CD4-positive, alpha-beta T cell treated with Interleukin-15 for 4 hours (primary cell): ENCODE data around the gene DNAJC21.
"Not testable (repeated sequence)": the region's sequence is repeated elsewhere in the genome, so short reads cannot be mapped to it uniquely, and the experiment has no call there.

Experiments used
- DNase-seq: peaks from one replicate; pipeline ENCODE4 v3.0.0-alpha.2; 2020; ENCODE audit warnings: low spot score

The DNAJC21 gene

DNA sequence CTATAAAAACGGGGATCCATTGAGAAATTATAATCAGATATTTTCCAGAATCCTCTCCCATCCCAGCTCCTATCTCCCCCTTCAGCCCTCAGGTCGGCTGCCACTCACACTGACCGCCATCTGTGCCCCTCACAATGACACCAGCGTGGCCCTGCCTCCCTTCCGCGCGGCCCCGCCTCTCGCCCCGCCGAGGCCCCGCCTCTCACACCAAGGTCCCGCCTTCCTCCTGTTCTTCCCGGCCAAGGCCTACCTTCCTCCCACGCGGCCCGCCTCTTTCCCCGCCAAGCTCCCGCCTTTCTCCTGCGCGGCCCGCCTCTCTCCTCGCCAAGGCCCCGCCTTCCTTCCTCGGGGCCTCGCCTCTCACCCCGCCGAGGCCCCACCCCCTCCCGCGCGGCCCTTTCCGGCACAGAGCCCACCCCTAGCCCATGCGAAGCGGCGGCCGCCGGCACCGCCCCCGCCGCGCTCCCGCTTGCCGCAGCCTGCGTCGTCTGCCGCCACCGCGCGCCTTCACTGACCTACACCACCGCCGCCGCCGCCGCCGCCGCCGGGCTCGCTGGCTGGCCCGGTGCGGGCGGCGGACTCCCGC, at the start of gene DNAJC21:
Gene DNAJC21, plus strand, starts transcription at position 426 of the 586 bp plus-strand sequence. CDS start 261 bp downstream, outside the sequence.
- peak; percentile 97 for DNase-seq

DNA sequence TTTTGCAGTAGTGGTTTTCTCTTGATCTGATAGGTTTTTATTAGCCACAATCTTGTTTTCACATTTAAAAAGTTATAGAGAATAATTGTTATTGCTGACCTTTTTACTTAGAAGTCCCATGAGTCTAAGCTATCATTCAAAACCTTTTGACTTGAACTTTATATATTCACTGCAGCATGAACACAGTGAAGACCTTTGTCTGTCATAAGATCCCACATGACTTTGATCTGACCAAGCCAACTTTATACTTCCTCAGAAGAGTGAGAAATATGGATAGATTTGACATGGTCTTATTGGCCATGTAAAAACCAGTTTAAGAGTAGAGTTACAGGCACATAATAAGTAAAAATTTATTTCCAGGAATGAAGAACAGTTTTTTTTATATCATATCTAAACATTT, 48.1 kb upstream of the DNAJC21 start:
- no peak for DNase-seq

DNA sequence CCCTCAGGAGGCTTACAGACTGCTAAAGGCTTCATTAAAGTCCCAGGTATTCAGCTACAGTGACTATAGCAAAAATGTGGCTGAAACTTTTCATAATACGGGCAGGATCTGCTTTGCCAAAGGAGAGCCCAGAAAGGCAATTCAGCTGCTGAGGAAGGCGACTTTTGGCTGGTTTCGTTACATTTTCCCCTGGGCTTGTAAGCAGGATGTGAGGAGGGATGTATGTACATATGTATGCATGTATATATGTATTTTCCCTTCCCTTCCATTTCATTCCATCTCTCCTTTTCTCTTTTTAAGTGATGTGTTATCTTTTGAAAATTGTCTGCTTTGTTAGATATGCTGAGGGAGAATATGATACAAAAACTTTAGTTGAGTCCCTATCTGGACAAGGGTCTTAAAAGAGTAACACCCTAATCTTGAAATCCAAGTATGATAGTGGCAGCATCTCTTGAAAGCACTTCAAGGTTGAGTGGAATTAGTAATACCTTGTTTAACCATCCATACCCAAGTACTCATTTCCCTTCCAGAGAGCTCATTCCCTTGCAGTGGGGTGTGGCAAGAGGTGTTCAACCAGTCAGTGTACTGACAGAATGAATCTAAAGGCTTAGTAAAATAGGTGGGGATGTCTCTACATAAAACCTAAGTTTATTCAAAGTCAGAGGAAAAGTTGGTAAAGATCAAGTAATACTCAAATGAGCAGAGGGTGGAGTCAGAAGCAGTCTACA, 42.8 kb upstream of the DNAJC21 start:
- no peak for DNase-seq

DNA sequence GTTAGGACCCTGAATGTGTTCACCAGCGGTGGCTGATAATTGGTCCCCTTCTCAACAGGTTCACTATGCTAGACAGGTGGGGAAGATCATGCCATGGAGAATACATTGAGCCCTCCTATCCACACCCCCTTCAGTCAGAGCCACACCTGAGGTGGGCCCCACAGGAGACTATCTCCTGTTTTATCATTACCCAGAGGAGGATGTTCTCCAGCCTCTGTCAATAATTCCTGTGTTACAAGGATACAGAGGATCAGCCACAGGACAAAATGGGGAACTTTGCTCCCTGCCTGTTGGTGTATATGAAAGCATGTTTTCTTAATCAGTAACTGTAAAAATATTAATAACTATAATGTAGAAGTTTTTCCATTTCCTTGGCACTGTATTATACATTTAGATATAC, 40.0 kb upstream of the DNAJC21 start:
- no peak for DNase-seq

DNA sequence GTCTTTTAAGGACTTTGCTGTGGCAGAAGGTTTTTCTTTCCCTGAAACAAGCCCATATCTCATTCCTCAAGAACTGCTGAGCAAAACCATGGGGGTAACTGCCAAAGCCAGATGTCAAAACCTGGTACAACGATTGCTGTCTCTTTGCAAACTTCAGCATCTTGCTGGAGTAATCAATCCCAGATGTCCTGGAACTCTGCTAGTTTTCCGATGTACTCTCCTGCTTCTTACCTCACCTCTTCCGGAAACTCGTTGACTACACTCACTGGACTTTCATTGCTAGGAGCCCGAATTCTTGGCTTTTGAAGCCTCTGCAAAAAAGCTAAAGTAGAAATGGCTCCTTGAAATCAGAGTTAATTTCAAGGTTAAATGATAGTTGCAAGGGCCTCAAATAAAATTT, 37.4 kb upstream of the DNAJC21 start:
- DNase-seq: no peak

DNA sequence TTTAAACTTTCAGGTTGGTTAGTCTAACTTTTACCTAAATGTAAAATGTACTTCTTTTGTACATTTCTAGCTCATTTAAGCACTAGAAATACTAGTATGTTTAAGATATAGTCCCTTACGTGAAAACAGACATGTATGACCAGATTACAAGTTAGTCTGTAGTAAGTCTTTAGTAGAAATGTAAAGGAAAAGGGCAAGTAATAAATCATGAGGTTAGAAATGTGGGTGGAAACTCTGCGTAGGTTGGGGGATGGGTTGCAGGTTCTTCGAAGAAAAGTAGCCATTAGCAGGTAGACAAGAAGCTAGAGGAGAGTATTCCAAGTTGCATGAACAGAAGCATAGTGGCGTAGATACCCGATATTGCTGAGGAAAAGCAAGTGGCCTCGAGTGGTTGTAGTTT, 36.9 kb upstream of the DNAJC21 start:
- DNase-seq: no peak

DNA sequence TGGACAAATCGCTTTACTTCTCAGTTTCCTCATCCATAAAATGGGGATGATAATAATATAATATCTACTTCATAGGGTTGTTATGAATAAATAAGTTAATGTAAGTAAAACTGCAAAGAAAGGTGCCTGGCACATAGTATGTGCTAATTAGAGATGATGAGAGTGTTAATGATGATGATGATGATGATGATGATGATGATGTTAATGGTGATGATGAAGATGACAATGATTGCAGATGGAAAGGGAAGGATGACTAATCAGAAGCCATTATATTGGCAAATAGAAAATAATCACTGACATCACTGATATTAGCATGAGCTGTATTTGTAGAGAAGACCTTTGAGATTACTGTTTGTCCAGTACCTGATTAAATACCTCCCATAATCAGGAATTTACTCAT, 34.6 kb upstream of the DNAJC21 start:
- no peak for DNase-seq

DNA sequence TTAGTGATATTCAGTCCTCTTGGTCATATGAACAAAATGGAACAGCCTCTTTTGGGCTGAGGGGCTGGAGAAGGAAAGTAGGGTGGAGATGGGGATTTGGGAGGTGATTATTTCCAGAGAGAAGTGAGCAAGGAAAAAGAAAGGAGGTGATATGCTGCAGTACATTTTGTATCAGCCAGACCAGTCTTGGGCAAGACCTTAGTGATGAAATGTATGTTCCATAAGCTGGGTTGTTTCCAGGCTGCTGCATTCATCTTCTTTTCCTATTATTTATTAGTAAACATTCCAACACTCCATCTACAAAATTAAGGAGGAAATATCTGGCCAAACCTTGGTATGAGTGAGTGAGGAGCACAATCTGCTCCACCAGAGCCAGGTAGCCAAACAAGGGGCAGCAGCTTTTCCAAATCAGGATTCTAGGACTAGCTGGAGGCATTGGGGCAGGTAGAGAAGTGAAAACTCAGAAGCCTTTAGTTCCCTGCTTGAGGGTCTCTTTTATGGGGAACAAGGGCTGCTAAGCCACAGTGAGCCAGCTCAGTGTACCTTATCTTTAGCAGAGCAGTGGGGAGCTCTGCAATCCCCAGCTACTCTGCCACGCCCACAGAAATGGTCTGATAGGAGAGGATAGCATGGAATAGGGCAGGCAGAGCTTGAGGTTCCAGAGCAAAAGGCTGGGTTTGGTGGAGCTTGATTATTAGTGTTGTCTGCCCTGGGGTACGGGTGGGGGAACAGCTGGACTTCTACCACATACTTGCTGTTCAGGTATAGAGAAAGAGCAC, 33.5 kb upstream of the DNAJC21 start:
- no peak for DNase-seq

DNA sequence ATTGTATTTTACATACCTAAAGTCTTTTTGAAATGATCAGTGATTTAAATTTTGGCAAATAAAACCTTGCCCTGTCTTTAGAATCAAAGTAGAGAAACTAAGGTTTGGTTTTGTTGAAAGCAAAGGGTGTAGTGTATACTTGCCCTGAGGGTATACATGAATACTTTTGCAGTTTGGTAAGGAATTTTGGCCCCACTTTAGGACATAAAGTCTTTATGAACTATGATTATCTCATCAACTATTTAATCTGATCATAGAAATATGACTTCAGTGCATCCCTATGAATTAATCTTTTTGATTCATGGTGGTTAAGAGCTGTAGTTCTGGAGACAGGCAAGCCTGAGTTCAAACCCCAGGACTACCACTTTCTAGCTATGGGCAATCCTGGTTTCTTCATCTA, 31.7 kb upstream of the DNAJC21 start:
- no peak for DNase-seq

DNA sequence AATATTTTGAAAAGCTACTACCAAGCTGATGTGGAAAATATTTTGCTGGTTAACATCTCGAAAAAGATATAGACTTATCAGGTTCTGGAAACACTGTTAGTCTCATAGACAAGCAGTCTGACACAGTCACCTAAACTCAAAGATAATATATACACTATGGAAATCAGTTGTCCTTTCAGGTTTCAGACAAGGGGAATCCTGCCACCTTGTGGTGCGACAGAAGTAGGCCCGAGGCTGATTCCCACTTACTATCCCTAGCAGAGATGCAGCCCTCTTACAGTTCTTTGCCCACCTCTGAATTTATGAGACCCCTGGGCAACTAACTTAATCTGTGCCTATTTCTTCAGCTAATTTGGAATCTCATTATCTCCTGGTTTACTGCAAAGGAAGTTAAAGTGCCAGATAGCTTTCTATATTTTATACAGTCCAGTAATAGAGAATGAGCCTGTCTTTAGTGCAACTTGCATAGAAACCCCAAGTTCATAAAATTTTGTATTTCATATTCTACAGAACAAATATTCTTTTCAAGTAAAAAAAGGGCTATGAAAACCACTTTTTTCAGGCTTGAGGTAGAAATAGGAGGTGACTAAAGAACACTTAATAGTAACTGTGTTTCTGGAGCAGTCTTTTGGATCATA, 31.0 kb upstream of the DNAJC21 start:
- DNase-seq: peak; percentile 56

DNA sequence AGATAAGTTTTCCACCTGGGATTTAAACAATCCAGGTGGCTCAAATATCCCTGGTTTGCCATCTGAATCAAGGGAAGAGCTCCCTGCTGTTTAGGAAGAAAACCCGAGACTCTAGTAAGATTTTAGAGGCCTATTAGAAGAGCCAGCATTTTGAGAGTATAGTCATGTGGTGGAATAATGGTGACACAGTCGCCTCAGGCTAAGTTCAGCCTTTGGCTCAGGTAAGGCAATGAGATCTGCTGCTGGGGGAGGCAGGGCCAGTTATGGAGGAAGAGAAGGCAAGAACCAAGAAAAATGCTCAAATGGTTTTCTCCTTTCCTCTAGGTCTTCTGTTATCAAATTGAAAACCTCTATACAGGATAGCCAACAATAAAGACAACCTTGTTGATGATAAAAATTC, 30.3 kb upstream of the DNAJC21 start:
- DNase-seq: no peak

DNA sequence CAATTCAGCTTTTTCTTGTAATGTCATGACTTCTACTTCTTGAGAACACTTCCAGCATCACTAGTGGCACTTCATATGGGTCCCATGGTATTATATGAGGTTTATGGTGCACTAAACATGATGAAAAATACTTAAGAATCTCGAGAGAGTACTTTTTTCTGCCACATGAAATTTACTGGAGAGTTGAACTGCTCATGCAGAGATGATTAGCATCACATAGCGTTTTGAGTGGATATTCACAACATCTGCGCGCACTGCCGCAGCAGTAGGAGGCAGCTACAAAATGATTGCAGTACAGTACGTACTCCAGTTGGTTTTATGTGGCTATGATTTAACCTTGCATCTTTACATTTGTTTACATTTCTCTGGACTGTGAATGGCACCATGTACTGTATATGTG, 28.7 kb upstream of the DNAJC21 start:
- no peak for DNase-seq

DNA sequence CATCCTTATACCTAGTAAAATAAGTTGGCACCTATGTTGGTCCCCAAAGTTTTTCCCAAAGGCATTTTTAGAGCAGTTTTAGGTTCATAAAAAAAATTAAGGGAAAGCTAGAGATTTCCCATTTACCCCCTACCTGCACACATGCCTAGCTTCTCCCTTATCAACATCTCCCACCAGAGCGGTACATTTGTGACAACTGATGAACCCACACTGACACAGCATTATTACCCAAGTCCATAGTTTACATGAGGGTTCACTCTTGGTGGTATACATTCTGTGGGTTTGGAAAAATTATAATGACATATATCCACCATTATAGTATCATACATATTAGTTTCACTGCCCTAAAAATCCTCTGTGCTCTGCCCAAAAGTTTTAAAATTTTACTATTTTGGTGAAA, 26.1 kb upstream of the DNAJC21 start:
- no peak for DNase-seq

DNA sequence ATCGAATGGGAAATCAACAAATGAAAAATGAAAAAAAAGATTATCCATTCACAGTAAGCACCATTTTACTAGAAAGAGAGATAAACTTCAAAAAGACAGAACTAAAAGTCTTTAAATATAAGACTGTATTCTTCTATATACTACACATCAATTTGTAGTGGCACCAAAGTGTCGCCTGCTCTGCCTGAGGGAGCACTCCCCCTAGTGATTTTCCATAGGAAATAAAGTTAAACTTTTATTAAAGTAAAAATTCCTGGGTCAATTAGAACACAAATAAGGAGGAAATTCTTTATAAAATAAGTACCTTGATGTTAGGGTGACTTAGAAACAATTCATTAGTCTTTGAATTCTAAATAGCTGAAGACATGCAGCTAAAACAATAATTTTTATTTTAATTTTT, 23.8 kb upstream of the DNAJC21 start:
- no peak for DNase-seq

DNA sequence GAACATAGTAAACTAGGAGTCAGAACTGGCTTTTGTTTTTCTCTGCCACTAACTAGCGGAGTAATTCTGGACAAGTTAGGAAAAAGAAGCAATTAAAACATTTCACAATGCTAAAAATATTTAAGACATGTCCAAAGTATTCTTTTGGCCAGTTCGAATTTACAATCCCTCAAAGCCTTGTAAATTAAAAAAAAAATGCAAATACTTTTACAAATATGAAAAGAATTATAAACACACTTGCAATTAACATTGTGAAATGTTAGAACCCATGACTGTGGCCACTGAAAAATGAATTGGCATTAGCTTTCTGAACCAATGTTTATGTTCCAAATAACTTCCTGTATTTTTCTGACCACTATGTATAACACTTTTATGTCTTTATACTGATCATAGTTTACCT, 16.3 kb upstream of the DNAJC21 start:
- no peak for DNase-seq

DNA sequence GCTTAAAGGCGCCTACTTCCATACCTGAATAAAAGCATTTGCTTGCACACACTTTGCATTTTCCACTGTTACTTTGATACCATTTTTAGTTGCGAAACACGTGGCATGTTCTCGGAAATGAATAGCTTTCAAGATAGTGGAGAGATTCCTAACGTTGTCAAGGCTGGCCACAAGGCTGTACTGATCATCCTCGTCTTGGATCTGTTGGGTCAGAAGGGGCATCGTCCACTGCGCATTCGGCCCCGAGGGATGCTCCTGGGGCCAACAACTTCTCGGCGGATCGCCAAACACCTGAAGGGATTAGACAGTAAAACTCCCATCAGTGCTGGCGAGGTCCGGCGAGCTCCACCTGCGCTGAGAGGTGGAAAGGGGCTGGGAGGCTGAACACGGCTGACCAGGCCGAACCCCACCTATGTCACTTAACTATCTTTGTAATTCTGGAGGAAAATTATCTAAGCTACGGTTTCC, 14.7 kb upstream of the DNAJC21 start:
- DNase-seq: no peak

DNA sequence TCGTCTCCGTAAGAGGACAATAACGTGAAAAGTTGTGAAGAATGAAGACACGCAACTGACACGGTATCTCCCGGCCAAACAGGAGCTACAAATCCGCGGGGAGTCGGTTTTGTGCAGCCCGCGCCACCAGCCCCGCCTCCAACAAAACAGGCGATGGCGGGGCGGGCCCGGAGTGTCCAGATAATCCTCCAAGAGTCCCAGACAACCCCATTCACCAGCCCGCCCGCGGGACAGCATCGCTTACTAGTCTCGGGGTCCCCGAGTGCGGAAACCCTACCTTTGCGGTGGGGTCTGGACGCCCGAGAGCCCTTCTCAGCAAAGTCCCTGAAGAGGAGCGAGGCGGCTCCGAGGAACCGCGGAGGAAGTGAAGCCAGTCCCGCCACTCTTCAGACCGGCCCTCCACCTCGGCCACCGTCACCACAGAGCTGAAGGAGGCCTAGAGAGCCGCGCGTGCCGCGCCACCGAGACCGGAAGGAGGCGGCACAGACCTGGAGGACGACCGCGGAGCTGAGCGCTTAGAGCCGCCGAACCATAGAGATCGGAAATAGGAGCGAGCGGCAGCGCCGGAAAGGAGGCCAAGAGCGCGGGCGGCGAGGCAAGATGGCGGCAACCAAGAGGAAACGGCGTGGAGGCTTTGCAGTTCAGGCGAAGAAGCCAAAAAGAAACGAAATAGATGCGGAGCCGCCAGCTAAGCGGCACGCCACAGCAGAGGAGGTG, 14.1 kb upstream of the DNAJC21 start, which contains the start of the genes BRIX1 and RAD1:
Gene BRIX1, plus strand, starts transcription at position 573 of the 717 bp plus-strand sequence. Its CDS starts 28 bp downstream, at position 601.
Gene RAD1, minus strand, starts transcription at position 366 of the 717 bp plus-strand sequence. CDS start 612 bp downstream, outside the sequence.
- peak; percentile 94 for DNase-seq

DNA sequence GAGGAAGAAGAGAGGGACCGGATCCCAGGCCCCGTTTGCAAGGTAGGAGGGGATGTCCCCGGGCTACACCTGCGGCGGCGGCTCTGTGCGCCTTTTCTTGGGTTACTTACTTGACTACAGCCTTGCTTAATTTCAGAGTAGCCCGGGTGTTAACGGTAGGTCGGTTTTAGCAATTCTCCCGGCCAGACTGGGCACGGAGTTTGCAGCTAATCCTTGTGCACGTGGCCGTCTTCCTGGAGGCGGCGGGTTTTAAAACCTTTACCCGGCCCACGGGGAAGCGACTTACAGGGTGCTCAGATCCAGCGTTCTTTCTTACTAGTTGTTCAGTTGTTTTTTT, 13.5 kb upstream of the DNAJC21 start:
- DNase-seq: no peak

DNA sequence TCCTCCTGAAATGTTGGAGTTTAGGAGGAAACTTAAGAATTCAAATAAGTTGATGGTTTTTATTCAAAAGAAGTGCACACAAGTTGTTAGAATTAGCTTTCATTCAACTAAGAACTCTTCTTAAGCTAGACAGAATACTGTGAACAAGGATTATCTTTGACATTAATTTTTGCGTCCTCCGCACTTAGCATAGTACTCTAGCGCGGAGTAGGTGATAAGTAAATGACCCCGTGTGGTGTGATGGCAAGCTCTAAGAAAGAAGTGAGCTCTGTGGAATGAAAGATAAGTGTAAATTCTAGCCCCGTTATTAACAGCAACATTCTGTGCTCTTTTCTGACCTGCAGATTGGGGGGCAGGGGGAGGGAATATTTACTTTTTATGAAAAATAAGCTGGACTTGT, 12.8 kb upstream of the DNAJC21 start:
- DNase-seq: no peak

DNA sequence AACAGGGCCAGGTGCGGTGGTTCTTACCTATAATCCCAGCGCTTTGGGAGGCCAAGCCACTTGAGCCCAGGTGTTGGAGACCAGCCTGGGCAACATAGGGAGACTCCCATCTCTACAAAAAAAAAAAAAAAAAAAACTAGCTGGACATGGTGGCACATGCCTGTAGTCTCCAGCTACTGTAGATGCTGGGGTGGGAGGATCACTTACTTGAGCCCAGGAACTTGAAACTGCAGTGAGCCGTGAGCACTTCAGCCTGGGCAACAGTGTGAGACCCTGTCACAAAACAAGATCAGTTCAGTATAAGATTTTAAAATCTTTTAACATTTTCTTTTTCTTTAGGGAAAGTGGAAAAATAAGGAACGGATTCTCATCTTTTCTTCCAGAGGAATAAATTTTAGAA, 11.3 kb upstream of the DNAJC21 start:
- no peak for DNase-seq

DNA sequence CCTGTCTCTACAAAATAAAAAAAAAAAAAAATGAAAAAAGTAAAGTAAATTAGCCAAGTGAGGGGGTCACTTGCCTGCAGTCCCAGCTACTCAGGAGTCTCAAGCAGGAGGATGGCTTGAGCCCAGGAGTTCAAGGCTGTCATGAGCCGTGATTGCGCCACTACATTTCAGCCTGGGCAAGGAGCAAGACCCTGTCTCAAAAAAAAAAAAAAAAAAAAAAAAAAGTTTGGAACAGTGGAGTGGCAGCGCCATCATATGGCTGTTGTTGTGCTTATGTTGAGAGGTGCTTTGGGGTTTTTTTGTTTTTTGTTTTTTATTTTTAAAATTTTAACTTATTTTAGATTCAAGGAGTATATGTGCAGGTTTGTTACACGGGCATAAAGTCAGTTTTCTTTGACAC, 10.3 kb upstream of the DNAJC21 start:
- no peak for DNase-seq

DNA sequence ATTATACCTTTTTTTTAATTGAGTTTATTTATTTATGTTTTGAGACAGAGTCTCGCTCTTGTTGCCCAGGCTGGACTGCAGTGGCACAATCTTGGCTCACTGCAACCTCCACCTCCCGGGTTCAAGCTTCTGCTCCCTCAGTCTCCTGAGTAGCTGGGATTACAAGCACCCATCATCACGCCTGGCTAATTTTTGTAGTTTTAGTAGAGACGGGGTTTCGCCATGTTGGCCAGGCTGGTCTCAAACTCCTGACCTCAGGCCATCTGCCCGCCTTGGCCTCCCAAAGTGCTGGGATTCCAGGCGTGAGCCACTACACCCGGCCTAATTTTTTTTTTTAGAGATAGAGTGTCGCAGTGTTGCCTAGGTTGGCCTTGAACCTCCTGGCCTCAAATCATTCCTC, 6.1 kb upstream of the DNAJC21 start:
- DNase-seq: not testable (repeated sequence)
